H1 (cell line): Measurements from ENCODE around the gene FPR2.

ENCODE experiments used
- CBX5 ChIP-seq: fragments of 300-800, 300-1000 bp; sonication (generic); IDR thresholded peaks from 2 replicates; pipeline ENCODE4 v1.7.1; 2016; ENCODE audit warnings: antibody characterized with exemption, low read length, low read depth
- CTCF ChIP-seq, 3 experiments: IDR thresholded peaks; 1 replicate in 2 of 3; 2 replicates in 1 of 3; pipeline versions ENCODE4 v1.5.1 to v1.6.1; 2011; ENCODE audit warnings: low read length in 3 of 3, mild to moderate bottlenecking in 3 of 3, inconsistent platforms in 2 of 3, low read depth in 1 of 3, moderate library complexity in 1 of 3; ENCODE audit not compliant: insufficient read depth in 1 of 3; ENCODE audit errors: control extremely low read depth in 1 of 3
- E2F6 ChIP-seq: IDR thresholded peaks from 2 replicates; pipeline ENCODE4 v1.6.1; 2012; ENCODE audit warnings: inconsistent platforms
- EP300 ChIP-seq, 2 experiments: IDR thresholded peaks; 1 replicate in 1 of 2; 2 replicates in 1 of 2; pipeline ENCODE4 v1.6.1; 2011 to 2012; ENCODE audit warnings: low read depth in 2 of 2, low read length in 2 of 2, mild to moderate bottlenecking in 2 of 2, borderline replicate concordance in 1 of 2, inconsistent platforms in 1 of 2, moderate library complexity in 1 of 2
- JUND ChIP-seq: IDR thresholded peaks from 2 replicates; pipeline ENCODE4 v1.6.1; 2011; ENCODE audit warnings: mild to moderate bottlenecking, improper control_type of control experiment, low read length
- POLR2A ChIP-seq, 2 experiments: IDR thresholded peaks; 1 replicate in 1 of 2; 2 replicates in 1 of 2; pipeline ENCODE4 v1.6.1; 2011; ENCODE audit warnings: low read depth in 2 of 2, low read length in 2 of 2, mild to moderate bottlenecking in 2 of 2; ENCODE audit errors: control extremely low read depth in 1 of 2
- RFX5 ChIP-seq: IDR thresholded peaks from 2 replicates; pipeline ENCODE4 v1.6.1; 2011; ENCODE audit warnings: low read depth, low read length, improper control_type of control experiment, borderline replicate concordance
- TAF1 ChIP-seq: IDR thresholded peaks from 2 replicates; pipeline ENCODE4 v1.6.1; 2011; ENCODE audit warnings: mild to moderate bottlenecking, low read depth, low read length

DNA sequence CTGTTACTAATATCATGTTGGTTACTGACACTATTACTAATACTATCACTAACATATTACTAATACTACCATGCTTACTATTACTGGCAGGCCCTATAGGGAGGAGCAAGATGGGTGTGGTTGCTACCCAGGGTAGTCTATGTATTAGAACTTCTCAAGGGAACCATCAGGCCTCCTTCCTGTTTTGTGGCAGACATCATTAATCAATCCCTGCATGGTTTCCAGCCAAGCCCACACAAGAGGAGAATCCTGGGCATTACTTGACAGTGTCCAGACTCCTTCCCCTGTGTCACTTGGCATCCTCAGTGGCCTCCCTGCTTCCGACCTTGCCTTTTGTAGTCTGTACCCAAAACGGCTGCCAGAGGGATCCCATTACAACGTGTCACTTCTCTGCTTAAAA, 46.1 kb upstream of the FPR2 start:
- TF ChIP-seq RFX5, result no peak
- no peak for TF ChIP-seq CTCF (IDR thresholded peaks at IDR 0.05; ENCODE audit: control extremely low read depth in 1 of 3, insufficient read depth in 1 of 3, low read depth in 1 of 3, low read length in 3 of 3)
- TF ChIP-seq CBX5, result no peak
- no peak for TF ChIP-seq EP300 (IDR thresholded peaks at IDR 0.05; ENCODE audit: borderline replicate concordance in 1 of 2, low read depth in 2 of 2, low read length in 2 of 2)
- TF ChIP-seq E2F6, result no peak
- no peak for TF ChIP-seq JUND
- no peak for TF ChIP-seq TAF1
- no peak for TF ChIP-seq POLR2A (IDR thresholded peaks at IDR 0.05; ENCODE audit: control extremely low read depth in 1 of 2, low read depth in 2 of 2, low read length in 2 of 2)
